GM12891 (cell line): ENCODE measurements around the gene RPN1.
A peak's percentile ranks its signal among the peaks of the same experiment; 100 is the strongest.
"Not testable (repeated sequence)": the region's sequence is repeated elsewhere in the genome, so short reads cannot be mapped to it uniquely, and the experiment has no call there.

Experiments used
- DNase-seq: peaks from one replicate; pipeline ENCODE4 v3.0.0; 2011; ENCODE audit warnings: low spot score; ENCODE audit not compliant: insufficient read length
- FAIRE-seq: peaks from 2 replicates; lab custom pipeline; 2011; peaks lifted over from hg19 to GRCh38; lab: Jason Lieb, UNC
- PAX5 ChIP-seq: IDR thresholded peaks from 2 replicates; pipeline ENCODE4 v1.6.1; 2011; ENCODE audit warnings: low read length, moderate library complexity, mild to moderate bottlenecking; ENCODE audit not compliant: insufficient read depth, severe bottlenecking
- POLR2A ChIP-seq: IDR thresholded peaks from 2 replicates; pipeline ENCODE4 v1.6.1; 2011; ENCODE audit warnings: low read depth, low read length, control low read depth
- POLR2AphosphoS5 ChIP-seq: IDR thresholded peaks from 2 replicates; pipeline ENCODE4 v1.6.1; 2011; ENCODE audit warnings: low read depth, low read length, control low read depth
- POU2F2 ChIP-seq: IDR thresholded peaks from 2 replicates; pipeline ENCODE4 v1.6.1; 2011; ENCODE audit warnings: low read depth, mild to moderate bottlenecking, control low read depth, low read length, moderate library complexity
- SPI1 ChIP-seq: IDR thresholded peaks from 2 replicates; pipeline ENCODE4 v1.6.1; 2011; ENCODE audit warnings: low read depth, low read length, control low read depth
- TAF1 ChIP-seq: IDR thresholded peaks from 2 replicates; pipeline ENCODE4 v1.6.1; 2011; ENCODE audit warnings: low read depth, low read length, control low read depth

The RPN1 gene

GRCh38 chr3:128681369-128681829, 30.8 kb upstream of the RPN1 start:
- no peak for FAIRE-seq
- no peak for DNase-seq
- TF ChIP-seq POLR2AphosphoS5 (no peak), TAF1 (no peak), POU2F2 (no peak), POLR2A (no peak), PAX5 (no peak)

GRCh38 chr3:128680603-128681368, 30.2 kb upstream of the RPN1 start:
- DNase-seq, result peak; percentile 91
- peak; percentile 96 for FAIRE-seq
- TF ChIP-seq TAF1, result peak; percentile 70; the same call in 1 of the 2 replicates
- no peak for TF ChIP-seq SPI1
- peak; percentile 81; the same call in 1 of the 2 replicates for TF ChIP-seq POU2F2
- peak; percentile 91 for TF ChIP-seq POLR2A
- TF ChIP-seq PAX5, result no peak
- peak; percentile 94 for TF ChIP-seq POLR2AphosphoS5

- FAIRE-seq (no peak), DNase-seq (no peak)
- TF ChIP-seq PAX5 (no peak), POLR2A (no peak), SPI1 (no peak), TAF1 (no peak), POU2F2 (no peak), POLR2AphosphoS5 (no peak)
Observed at GRCh38 chr3:128679338-128679737, 28.7 kb upstream of the RPN1 start.

GRCh38 chr3:128675802-128676201, 25.2 kb upstream of the RPN1 start:
- not testable (repeated sequence) for DNase-seq, FAIRE-seq

GRCh38 chr3:128674161-128674784, 23.7 kb upstream of the RPN1 start:
- no peak for TF ChIP-seq POLR2A
- TF ChIP-seq POU2F2, result no peak
- TF ChIP-seq TAF1, result no peak
- DNase-seq (no peak), FAIRE-seq (no peak)

GRCh38 chr3:128667641-128668040, 17.0 kb upstream of the RPN1 start:
- FAIRE-seq, result no peak
- TF ChIP-seq TAF1, result no peak
- TF ChIP-seq PAX5, result no peak
- no peak for TF ChIP-seq POU2F2
- no peak for TF ChIP-seq SPI1
- no peak for DNase-seq

GRCh38 chr3:128665362-128666021, 14.9 kb upstream of the RPN1 start:
- TF ChIP-seq PAX5, result no peak
- TF ChIP-seq SPI1, result no peak
- TF ChIP-seq POLR2A, result no peak
- no peak for TF ChIP-seq TAF1
- TF ChIP-seq POU2F2, result no peak
- no peak for TF ChIP-seq POLR2AphosphoS5
- FAIRE-seq, result no peak
- no peak for DNase-seq

- no peak for FAIRE-seq
- TF ChIP-seq POLR2A (no peak), POLR2AphosphoS5 (no peak), PAX5 (no peak), SPI1 (no peak), POU2F2 (no peak), TAF1 (no peak)
- no peak for DNase-seq
Observed at GRCh38 chr3:128663151-128663550, 12.5 kb upstream of the RPN1 start.

- FAIRE-seq, result no peak
Observed at GRCh38 chr3:128655531-128655930, 4.9 kb upstream of the RPN1 start.

GRCh38 chr3:128653993-128654805, 3.6 kb upstream of the RPN1 start:
- not testable (repeated sequence) for FAIRE-seq, DNase-seq

More at GRCh38 chr3:128655531-128655930, 4.9 kb upstream of the RPN1 start:
- DNase-seq, result no peak
- no peak for TF ChIP-seq TAF1
- no peak for TF ChIP-seq POU2F2
- TF ChIP-seq SPI1, result no peak
- TF ChIP-seq PAX5, result no peak
- no peak for TF ChIP-seq POLR2A
- no peak for TF ChIP-seq POLR2AphosphoS5

- not testable (repeated sequence) for FAIRE-seq
Observed at GRCh38 chr3:128653383-128653992, 2.9 kb upstream of the RPN1 start.

More at GRCh38 chr3:128653383-128653992, 2.9 kb upstream of the RPN1 start:
- DNase-seq, result not testable (repeated sequence)
